Heart left ventricle (tissue), 16 donors: ENCODE data around the gene MX2. TPM values are rescaled to one million over a fixed set of nuclear protein-coding genes. Genes with fewer than 3 reads are reported as not detected.
A peak's percentile ranks its signal among the peaks of the same experiment; 100 is the strongest.

Experiments
- ATAC-seq, 4 donors: fragments of 200-7000 bp; cut with Tn5 transposase; one replicate each; pipeline ENCODE4 v1.9.1; 2020 to 2022; ENCODE audit warnings: moderate library complexity in 4 of 4, mild to moderate bottlenecking in 3 of 4, moderate number of reproducible peaks in 1 of 4
- DNase-seq, 5 donors: peaks; one replicate each; pipeline ENCODE4 v3.0.0-alpha.2; 2020
- H3K27ac ChIP-seq, 12 donors: fragments of 200-600 bp; sonication (generic) in 4 of 12; one replicate each; pipeline versions ENCODE4 v1.5.0 to v1.8.0; 2016 to 2022; ENCODE audit warnings: mild to moderate bottlenecking in 2 of 12
- H3K27me3 ChIP-seq, 9 donors: fragments of 200-600 bp; sonication (generic) in 2 of 9; one replicate each; pipeline versions ENCODE4 v1.5.1 to v1.8.0; 2016 to 2022; ENCODE audit warnings: mild to moderate bottlenecking in 3 of 9
- H3K36me3 ChIP-seq, 9 donors: fragments of 200-600 bp; sonication (generic) in 2 of 9; one replicate each; pipeline versions ENCODE4 v1.5.0 to v1.8.0; 2018 to 2022; ENCODE audit warnings: mild to moderate bottlenecking in 2 of 9
- H3K4me1 ChIP-seq, 12 donors: fragments of 200-600 bp; sonication (generic) in 4 of 12; one replicate each; pipeline versions ENCODE4 v1.5.0 to v1.8.0; 2016 to 2022; ENCODE audit warnings: mild to moderate bottlenecking in 3 of 12
- H3K4me3 ChIP-seq, 12 donors: fragments of 200-600 bp; sonication (generic) in 4 of 12; one replicate each; pipeline versions ENCODE4 v1.5.0 to v1.8.0; 2017 to 2022; ENCODE audit warnings: mild to moderate bottlenecking in 9 of 12, moderate library complexity in 4 of 12
- H3K9me3 ChIP-seq, 12 donors: fragments of 200-600 bp; sonication (generic) in 4 of 12; one replicate each; pipeline versions ENCODE4 v1.5.0 to v1.8.0; 2016 to 2022; ENCODE audit warnings: mild to moderate bottlenecking in 1 of 12
- CTCF ChIP-seq, 12 donors: fragments of 200-600 bp; sonication (generic) in 4 of 12; IDR thresholded peaks; one replicate each; pipeline versions ENCODE4 v1.5.0 to v1.8.0; 2018 to 2022; ENCODE audit warnings: antibody characterized with exemption in 12 of 12, mild to moderate bottlenecking in 5 of 12
- POLR2A ChIP-seq, 2 donors: fragments of 450-650 bp; IDR thresholded peaks; one replicate each; pipeline ENCODE4 v1.6.1; 2017; ENCODE audit warnings: antibody characterized with exemption in 2 of 2, mild to moderate bottlenecking in 2 of 2, moderate library complexity in 2 of 2
- WGBS, 4 donors: extraction: QIAGEN DNeasy Blood & Tissue Kit in 2 of 4; methylation state at CpG; one replicate each; pipeline versions ENCODE4 v1.1.5 to v1.1.7; 2013 to 2018; 5-methylcytosine and 5-hydroxymethylcytosine counted together
- intact Hi-C, 10 donors: fragments of 100-400 bp; cut with DNase I; formaldehyde crosslinking; loops; one replicate each; pipeline versions ENCODE4 v1.11.1 to v1.14.2; 2022
- polyA plus RNA-seq, 2 donors: library from polyadenylated mRNA; stranded (reverse); fragments of 200-250 nt; gene quantifications; one replicate each; pipeline ENCODE4 v1.2.3, GENCODE V29; 2013
- total RNA-seq, 9 donors: library from RNA; depleted of rRNA in 2 of 9; stranded (reverse); fragments of >200 nt in 2 of 9; fragmentation: NEBNext Ultra II Directional in 3 of 9; extraction: Animal tissue kit (Norgen Biotek cat#: 25700) in 3 of 9; gene quantifications; one replicate each; pipeline versions ENCODE4 v1.1.0 to v1.2.4, GENCODE V29; 2016 to 2023
- donor health status: ischemic (EF 13 %, LVEDD 7.1; RV severe dilation, severe dysfunction).
- donor health status: healthy with polysubstance abuse.
- donor health status: DM: no; HTN: yes; CAD: no.
- donor health status: DM: no; HTN: no; CAD: no.
- donor health status: ischemic (EF 25% LVEDD 6.9; RV normal size, moderate dysfunction).
- donor health status: ischemic (EF 25% LVEDD 5.7; RV mildly dilated, moderate dysfunction).
- donor health status: healthy.
- donor health status: DM: yes; HTN: yes; CAD: no.
- donor health status: ischemic (EF 35%, LVEDD 5.7; RV mildly dilated, moderate dysfunction).
- donor health status: nonischemic (EF 11% LVEDD 7.7; RV severe dilation, severe dysfunction).
- donor health status: DM: yes; HTN: yes; CAD: no.
- donor health status: PGD.
- donor health status: ischemic (EF 29% LVEDD 5.4; RV normal size, mild dysfunction).
- donor health status: nonischemic (EF 23%, LVEDD 6.1; RV moderate dilation, normal function).

Gene MX2
- total and polyA plus RNA-seq, 11 donors = 3.2 to 23.3 (median 5.7) TPM

- Histone ChIP-seq H3K27me3 (peaks cover 5 to 39% (median 30%) of the 10 kb centered on the region in 9 donors), H3K4me1 (peaks cover 0 to 15% (median 5%) of the 10 kb centered on the region in 12 donors), H3K4me3 (peak within 1 kb of the TSS in 11 of 12 donors; percentile 3 to 50 (median 30)), H3K27ac (no peak within 1 kb of the TSS), H3K9me3 (no peaks in the 10 kb centered on the region), H3K36me3 (no peaks in the 10 kb centered on the region)
- intact Hi-C loops = no loop called here
- DNase-seq = no peak
- peak in 1 of 4 donors; percentile 49 for ATAC-seq
- WGBS, 4 donors = 9 to 15% (median 10%) methylated on average over 29 to 55 of the region's 55 CpGs
- TF ChIP-seq POLR2A (IDR thresholded peaks at IDR 0.05) = no peak
- no peak for TF ChIP-seq CTCF (IDR thresholded peaks at IDR 0.05)
Observed at GRCh38 chr21:41316200-41317062, 45.4 kb upstream of the MX2 start, which contains the start of gene FAM3B. TSS of gene FAM3B (plus strand) at chr21:41316801. CDS start at chr21:41316880, 79 bp downstream.

GRCh38 chr21:41317063-41317392 is 44.8 kb upstream of the MX2 start:
- ATAC-seq (no peak), DNase-seq (no peak)
- Histone ChIP-seq H3K9me3 (no peaks in the 10 kb centered on the region), H3K27me3 (peaks cover 5 to 39% (median 30%) of the 10 kb centered on the region in 9 donors), H3K4me1 (peaks cover 0 to 15% (median 5%) of the 10 kb centered on the region in 12 donors), H3K36me3 (no peaks in the 10 kb centered on the region), H3K27ac (no peak overlapping the region), H3K4me3 (peak overlapping the region in 9 of 12 donors; percentile 13 to 50 (median 30))
- 11 to 24% (median 19%) methylated on average over 1 to 19 of the region's 19 CpGs for WGBS, 4 donors
- intact Hi-C loops = no loop called here
- TF ChIP-seq POLR2A (IDR thresholded peaks at IDR 0.05) = no peak
- TF ChIP-seq CTCF (IDR thresholded peaks at IDR 0.05) = no peak

GRCh38 chr21:41317458-41317857 is 44.4 kb upstream of the MX2 start:
- DNase-seq (no peak), ATAC-seq (no peak)
- intact Hi-C loops = no loop called here
- no peaks in the 10 kb centered on the region for H3K9me3 ChIP-seq
- no peak overlapping the region for H3K27ac ChIP-seq
- 76 to 82% (median 78%) methylated on average over 10 of the region's 10 CpGs for WGBS, 4 donors
- peaks cover 5 to 39% (median 30%) of the 10 kb centered on the region in 9 donors for H3K27me3 ChIP-seq
- TF ChIP-seq POLR2A (IDR thresholded peaks at IDR 0.05) = no peak
- no peak for TF ChIP-seq CTCF (IDR thresholded peaks at IDR 0.05)
- H3K4me3 ChIP-seq = peak overlapping the region in 2 of 12 donors; percentile 44 to 50
- peaks cover 0 to 15% (median 5%) of the 10 kb centered on the region in 12 donors for H3K4me1 ChIP-seq
- H3K36me3 ChIP-seq = no peaks in the 10 kb centered on the region

GRCh38 chr21:41318218-41318617 is 43.6 kb upstream of the MX2 start:
- Histone ChIP-seq H3K27me3 (peaks cover 5 to 39% (median 30%) of the 10 kb centered on the region in 9 donors), H3K27ac (no peak overlapping the region), H3K36me3 (no peaks in the 10 kb centered on the region), H3K4me3 (no peak overlapping the region), H3K4me1 (peaks cover 0 to 15% (median 5%) of the 10 kb centered on the region in 12 donors), H3K9me3 (no peaks in the 10 kb centered on the region)
- intact Hi-C loops = no loop called here
- ATAC-seq (no peak), DNase-seq (no peak)
- TF ChIP-seq CTCF (IDR thresholded peaks at IDR 0.05) = no peak
- no peak for TF ChIP-seq POLR2A (IDR thresholded peaks at IDR 0.05)
- 88 to 94% (median 91%) methylated on average over 8 to 9 of the region's 9 CpGs for WGBS, 4 donors
